ENCODE results near the gene CABP4. TPM values are rescaled to one million over a fixed set of nuclear protein-coding genes. Genes with fewer than 3 reads are reported as not detected.

Gene CABP4
- total and polyA plus RNA-seq, 2 donors (not counting 1 experiment from before 2014, with no cell fraction given): 3.2 to 5.2 TPM

DNA sequence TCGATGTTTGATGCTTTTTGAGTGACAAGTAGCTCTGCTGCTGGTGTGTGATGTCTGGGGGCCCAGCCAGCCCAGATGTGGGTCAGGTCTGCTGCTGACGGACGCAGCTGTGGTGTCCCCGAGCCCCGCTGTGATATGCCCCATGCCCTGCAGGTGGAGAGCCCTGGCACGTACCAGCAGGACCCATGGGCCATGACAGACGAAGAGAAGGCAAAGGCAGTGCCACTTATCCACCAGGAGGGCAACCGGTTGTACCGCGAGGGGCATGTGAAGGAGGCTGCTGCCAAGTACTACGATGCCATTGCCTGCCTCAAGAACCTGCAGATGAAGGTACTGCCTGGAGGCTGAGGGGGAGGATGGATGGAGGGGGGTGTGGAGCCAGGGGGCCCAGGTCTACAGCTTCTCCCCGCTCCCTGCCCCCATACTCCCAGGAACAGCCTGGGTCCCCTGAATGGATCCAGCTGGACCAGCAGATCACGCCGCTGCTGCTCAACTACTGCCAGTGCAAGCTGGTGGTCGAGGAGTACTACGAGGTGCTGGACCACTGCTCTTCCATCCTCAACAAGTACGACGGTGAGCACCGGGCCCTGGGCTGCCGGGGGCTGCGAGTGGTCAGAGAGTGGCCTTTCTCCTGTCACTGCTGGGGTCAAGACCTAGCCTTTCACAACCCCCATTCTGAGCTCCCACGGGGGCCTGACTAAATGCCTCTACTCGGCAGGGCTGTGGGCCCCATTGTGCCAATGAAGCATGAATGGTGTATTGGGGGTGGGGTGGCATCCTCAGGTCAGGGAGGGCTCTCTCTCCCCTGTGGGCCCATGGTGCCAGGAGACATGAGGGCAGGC, 35.0 kb downstream of the CABP4 start:
- no peaks in the 10 kb centered on the region for H3K9me3 Mint-ChIP-seq (ENCODE audit: insufficient read depth)
- H3K36me3 ChIP-seq (replicated peaks in 1 of 2; ENCODE audit: control extremely low read depth in 1 of 2, control insufficient read depth in 1 of 2, extremely low read depth in 1 of 2, insufficient read depth in 2 of 2, low read length in 1 of 2): peaks cover 0 to 79% of the 10 kb centered on the region in 2 experiments

More for the DNA sequence above, 35.0 kb downstream of the CABP4 start:
- Histone ChIP-seq H2AFZ (ENCODE audit: insufficient read depth, low read depth, low read length, poor library complexity, severe bottlenecking) (no peak overlapping the region), H3K79me2 (ENCODE audit: control insufficient read depth, insufficient read depth, low read length) (peaks cover 51% of the 10 kb centered on the region), H3K4me3 (ENCODE audit: control extremely low read depth in 1 of 5, extremely low read depth in 1 of 5, insufficient read depth in 1 of 5, low read depth in 2 of 5, low read length in 4 of 5) (no peak overlapping the region), H3K4me2 (replicated peaks; ENCODE audit: low read depth, low read length, poor library complexity, severe bottlenecking) (no peak overlapping the region), H3K4me1 (ENCODE audit: control insufficient read depth in 2 of 2, insufficient read depth in 2 of 2, low read length in 2 of 2) (peaks cover 19 to 32% of the 10 kb centered on the region in 2 donors), H3K9me3 (ENCODE audit: control extremely low read depth in 1 of 3, control insufficient read depth in 2 of 3, insufficient read depth in 1 of 3, low read length in 2 of 3) (no peaks in the 10 kb centered on the region), H3K27me3 (replicated peaks in 1 of 4; ENCODE audit: control extremely low read depth in 1 of 4, control insufficient read depth in 3 of 4, insufficient read depth in 4 of 4, low read length in 3 of 4) (no peaks in the 10 kb centered on the region), H4K20me1 (ENCODE audit: control insufficient read depth, insufficient read depth, low read length, poor library complexity, severe bottlenecking) (peaks cover 77% of the 10 kb centered on the region), H3K9ac (ENCODE audit: low read length) (no peak overlapping the region), H3K27ac (ENCODE audit: low read length in 2 of 2) (no peak overlapping the region)
- H3K4me1 Mint-ChIP-seq: peaks cover 30% of the 10 kb centered on the region
- no peak overlapping the region for H3K4me3 Mint-ChIP-seq
- H3K27ac Mint-ChIP-seq: peak overlapping the region; percentile 67
- WGBS (ENCODE audit: insufficient coverage): 92% methylated on average over 23 of the region's 23 CpGs
- H3K27me3 Mint-ChIP-seq: no peaks in the 10 kb centered on the region
- POLR2A ChIA-PET: interaction anchor here (1.1 to 1.2 kb wide), 5 partner anchors 7 to 101 kb away, joined by 3 to 5 read pairs (median 3); partner anchors contain the start of genes AIP, PPP1CA, RAD9A and TMEM134
- CTCF ChIA-PET: interaction anchor here (1.0 to 1.2 kb wide), 2 partner anchors 71 to 89 kb away, joined by 3 read pairs; no protein-coding TSS in a partner anchor
- TF ChIP-seq, protein P1, sequence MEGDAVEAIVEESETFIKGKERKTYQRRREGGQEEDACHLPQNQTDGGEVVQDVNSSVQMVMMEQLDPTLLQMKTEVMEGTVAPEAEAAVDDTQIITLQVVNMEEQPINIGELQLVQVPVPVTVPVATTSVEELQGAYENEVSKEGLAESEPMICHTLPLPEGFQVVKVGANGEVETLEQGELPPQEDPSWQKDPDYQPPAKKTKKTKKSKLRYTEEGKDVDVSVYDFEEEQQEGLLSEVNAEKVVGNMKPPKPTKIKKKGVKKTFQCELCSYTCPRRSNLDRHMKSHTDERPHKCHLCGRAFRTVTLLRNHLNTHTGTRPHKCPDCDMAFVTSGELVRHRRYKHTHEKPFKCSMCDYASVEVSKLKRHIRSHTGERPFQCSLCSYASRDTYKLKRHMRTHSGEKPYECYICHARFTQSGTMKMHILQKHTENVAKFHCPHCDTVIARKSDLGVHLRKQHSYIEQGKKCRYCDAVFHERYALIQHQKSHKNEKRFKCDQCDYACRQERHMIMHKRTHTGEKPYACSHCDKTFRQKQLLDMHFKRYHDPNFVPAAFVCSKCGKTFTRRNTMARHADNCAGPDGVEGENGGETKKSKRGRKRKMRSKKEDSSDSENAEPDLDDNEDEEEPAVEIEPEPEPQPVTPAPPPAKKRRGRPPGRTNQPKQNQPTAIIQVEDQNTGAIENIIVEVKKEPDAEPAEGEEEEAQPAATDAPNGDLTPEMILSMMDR (IDR thresholded peaks at IDR 0.05): no peak
- TF ChIP-seq EZH2 (IDR thresholded peaks at IDR 0.05; ENCODE audit: borderline replicate concordance, insufficient read depth, low read depth, low read length, poor library complexity, severe bottlenecking): no peak
- ATAC-seq (ENCODE audit: low read depth) (no peak), DNase-seq (no peak)
- intact Hi-C loops (cut with micrococcal nuclease): no loop called here

Measured in B cell (primary cell).